WTC11 (cell line): Measurements from ENCODE around the gene IDH1. TPM values are rescaled to one million over a fixed set of nuclear protein-coding genes. Genes with fewer than 3 reads are reported as not detected.

Experiments
- ATAC-seq: fragments of 200-7000 bp; cut with Tn5 transposase; 2 replicates; pipeline ENCODE4 v1.10.0; 2021; ENCODE audit warnings: mild to moderate bottlenecking, moderate library complexity
- CTCF ChIA-PET: fragments of 300-600 bp; sonication (Branson Sonifier 250); formaldehyde crosslinking; loops from one replicate; lab custom pipeline; 2021; ENCODE audit warnings: antibody characterized with exemption; lab: Charles Lee
- POLR2A ChIA-PET: fragments of 350-600 bp; sonication (Branson Sonifier 250); formaldehyde crosslinking; loops from one replicate; lab custom pipeline; 2021; ENCODE audit warnings: antibody characterized with exemption; lab: Charles Lee
- DNase-seq: peaks from one replicate; pipeline ENCODE4 v3.0.0; 2021; ENCODE audit warnings: low spot score
- H3K27ac Mint-ChIP-seq: 2 replicates; pipeline ENCODE4 v1.8.0; 2021; ENCODE audit warnings: mixed read lengths
- H3K27me3 Mint-ChIP-seq: 2 replicates; pipeline ENCODE4 v1.8.0; 2021; ENCODE audit warnings: low read depth, mild to moderate bottlenecking, moderate library complexity, mixed read lengths
- H3K36me3 Mint-ChIP-seq: 2 replicates; pipeline ENCODE4 v1.8.0; 2021; ENCODE audit warnings: mixed read lengths
- H3K4me1 Mint-ChIP-seq: 2 replicates; pipeline ENCODE4 v1.8.0; 2022; ENCODE audit warnings: mixed read lengths
- H3K4me3 Mint-ChIP-seq: 2 replicates; pipeline ENCODE4 v1.8.0; 2021; ENCODE audit warnings: mild to moderate bottlenecking, moderate library complexity, mixed read lengths
- H3K9me3 Mint-ChIP-seq: 2 replicates; pipeline ENCODE4 v1.8.0; 2021; ENCODE audit warnings: mixed read lengths
- E2F5 ChIP-seq: sonication (generic); formaldehyde crosslinking; IDR thresholded peaks from 2 replicates; pipeline ENCODE4 v1.8.1; 2022; ENCODE audit warnings: mild to moderate bottlenecking, moderate library complexity, missing genetic modification reagents
- ETV6 ChIP-seq: sonication (generic); formaldehyde crosslinking; IDR thresholded peaks from 2 replicates; pipeline ENCODE4 v1.8.1; 2022; ENCODE audit warnings: mild to moderate bottlenecking, missing genetic modification reagents
- MYBL2 ChIP-seq: sonication (generic); formaldehyde crosslinking; IDR thresholded peaks from 2 replicates; pipeline ENCODE4 v1.8.1; 2023; ENCODE audit warnings: mild to moderate bottlenecking, moderate library complexity, missing genetic modification reagents
- PRDM15 ChIP-seq: sonication (generic); formaldehyde crosslinking; IDR thresholded peaks from 2 replicates; pipeline ENCODE4 v1.8.0; 2022; ENCODE audit warnings: missing genetic modification reagents
- PRRX2 ChIP-seq: fragments of 250-450 bp; sonication (Bioruptor Pico); IDR thresholded peaks from 2 replicates; pipeline ENCODE4 v1.8.0; 2021; ENCODE audit warnings: mild to moderate bottlenecking
- ZNF512 ChIP-seq: sonication (generic); formaldehyde crosslinking; IDR thresholded peaks from 2 replicates; pipeline ENCODE4 v1.8.1; 2022; ENCODE audit warnings: missing genetic modification reagents, borderline replicate concordance
- ZNF532 ChIP-seq: fragments of 250-450 bp; sonication (Bioruptor Pico); IDR thresholded peaks from 2 replicates; pipeline ENCODE4 v1.9.0; 2021; ENCODE audit warnings: mild to moderate bottlenecking, borderline replicate concordance
- total RNA-seq: library from RNA; stranded (reverse); gene quantifications from 3 replicates; pipeline ENCODE4 v1.2.3, GENCODE V29; 2021
- TF ChIP-seq, protein P1 (sequence below): sonication (generic); formaldehyde crosslinking; conservative IDR thresholded peaks from 2 replicates; pipeline ENCODE4 v1.8.1; 2023; ENCODE audit warnings: mild to moderate bottlenecking, low read depth, missing genetic modification reagents, moderate library complexity
- TF ChIP-seq, protein P2 (sequence below): sonication (generic); formaldehyde crosslinking; IDR thresholded peaks from 2 replicates; pipeline ENCODE4 v1.8.1; 2023; ENCODE audit warnings: mild to moderate bottlenecking, moderate library complexity, missing genetic modification reagents

Gene IDH1
- total RNA-seq, 1 experiment from 2014 or later = 352 TPM

DNA sequence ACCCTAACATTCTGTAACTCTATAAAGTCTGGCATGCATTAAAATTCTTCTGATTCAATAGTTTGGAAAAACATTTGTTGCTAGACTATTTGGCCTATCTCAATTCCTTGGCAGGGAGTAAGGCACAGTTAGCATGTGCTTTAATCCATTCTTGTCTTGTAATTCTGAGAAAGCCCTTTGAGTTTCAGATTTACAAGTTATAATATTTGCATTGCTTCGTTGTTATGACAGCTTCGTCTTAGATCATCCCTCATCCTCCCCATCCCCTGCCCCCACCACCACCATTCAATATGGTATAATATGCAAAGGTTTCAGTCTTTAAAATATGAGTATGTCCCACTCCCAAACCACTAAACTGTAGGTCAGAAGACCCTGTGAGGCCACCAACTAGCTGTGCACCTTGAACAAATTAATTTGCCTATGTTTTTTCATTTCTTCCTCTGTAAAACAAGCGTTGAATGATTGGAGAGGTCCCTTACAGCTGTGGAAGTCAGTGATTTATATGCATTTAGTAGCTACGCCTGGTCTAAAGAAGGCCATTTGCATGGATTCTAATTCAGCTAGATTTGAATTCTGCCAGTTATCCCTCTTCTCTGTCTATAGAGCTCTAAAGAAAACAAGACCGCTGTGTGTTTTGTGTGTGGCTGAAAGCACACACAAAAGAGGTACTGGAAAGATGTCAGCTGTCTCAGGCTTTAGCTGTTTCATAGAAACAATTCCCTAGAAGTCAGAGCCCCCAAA lies 65.6 kb downstream of the IDH1 start:
- H3K4me3 Mint-ChIP-seq = no peak overlapping the region
- no peaks in the 10 kb centered on the region for H3K27me3 Mint-ChIP-seq
- DNase-seq (no peak), ATAC-seq (no peak)
- no peaks in the 10 kb centered on the region for H3K36me3 Mint-ChIP-seq
- ChIA-PET CTCF (interaction anchor here (1.6 kb wide), 1 partner anchor 14 kb away, joined by 3 read pairs; no protein-coding TSS in a partner anchor), POLR2A (no interaction called here)
- no peak for TF ChIP-seq ZNF512 (CRISPR knock-in tag)
- no peak overlapping the region for H3K27ac Mint-ChIP-seq
- peaks cover 65% of the 10 kb centered on the region for H3K4me1 Mint-ChIP-seq
- H3K9me3 Mint-ChIP-seq = no peaks in the 10 kb centered on the region

- DNase-seq (no peak), ATAC-seq (peak; percentile 45)
- Mint-ChIP-seq H3K36me3 (no peaks in the 10 kb centered on the region), H3K27ac (no peak overlapping the region; the same call in 1 of the 2 replicates), H3K4me1 (peaks cover 78% of the 10 kb centered on the region), H3K27me3 (no peaks in the 10 kb centered on the region), H3K9me3 (no peaks in the 10 kb centered on the region), H3K4me3 (no peak overlapping the region)
- POLR2A ChIA-PET = no interaction called here
- CTCF ChIA-PET = interaction anchor here (0.6 to 1.3 kb wide), 4 partner anchors 10 to 85 kb away, joined by 3 to 6 read pairs (median 4); partner anchors contain the start of gene IDH1
- TF ChIP-seq PRRX2 (CRISPR knock-in tag) (no peak), PRDM15 (CRISPR knock-in tag) (peak; percentile 93)
Observed at GRCh38 chr2:208186893-208187292, 68.0 kb downstream of the IDH1 start.

DNA sequence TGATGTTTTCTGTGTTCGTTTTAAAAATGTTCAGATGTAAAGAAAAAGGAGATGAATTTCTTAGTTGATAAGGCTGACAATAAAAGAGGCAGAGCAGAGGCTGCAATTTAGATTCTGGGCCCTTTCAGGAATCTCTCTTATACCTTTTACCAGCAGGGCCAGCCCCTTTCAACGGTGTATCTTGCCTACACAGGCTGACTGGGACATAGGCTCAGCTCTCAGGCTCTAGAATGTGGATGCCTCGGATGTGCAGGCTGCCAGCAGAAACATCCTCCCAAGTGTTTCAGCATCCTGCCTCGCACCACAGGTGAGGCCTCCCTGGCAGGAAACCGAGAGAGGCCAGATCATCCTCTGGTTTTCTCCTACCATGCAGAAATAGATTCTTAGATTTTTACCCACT lies 68.4 kb downstream of the IDH1 start:
- ChIA-PET POLR2A (no interaction called here), CTCF (interaction anchor here (0.6 to 1.3 kb wide), 4 partner anchors 10 to 85 kb away, joined by 3 to 6 read pairs (median 4); partner anchors contain the start of gene IDH1)
- no peak overlapping the region for H3K4me3 Mint-ChIP-seq
- TF ChIP-seq ETV6 (CRISPR knock-in tag) = no peak
- TF ChIP-seq, protein P1, sequence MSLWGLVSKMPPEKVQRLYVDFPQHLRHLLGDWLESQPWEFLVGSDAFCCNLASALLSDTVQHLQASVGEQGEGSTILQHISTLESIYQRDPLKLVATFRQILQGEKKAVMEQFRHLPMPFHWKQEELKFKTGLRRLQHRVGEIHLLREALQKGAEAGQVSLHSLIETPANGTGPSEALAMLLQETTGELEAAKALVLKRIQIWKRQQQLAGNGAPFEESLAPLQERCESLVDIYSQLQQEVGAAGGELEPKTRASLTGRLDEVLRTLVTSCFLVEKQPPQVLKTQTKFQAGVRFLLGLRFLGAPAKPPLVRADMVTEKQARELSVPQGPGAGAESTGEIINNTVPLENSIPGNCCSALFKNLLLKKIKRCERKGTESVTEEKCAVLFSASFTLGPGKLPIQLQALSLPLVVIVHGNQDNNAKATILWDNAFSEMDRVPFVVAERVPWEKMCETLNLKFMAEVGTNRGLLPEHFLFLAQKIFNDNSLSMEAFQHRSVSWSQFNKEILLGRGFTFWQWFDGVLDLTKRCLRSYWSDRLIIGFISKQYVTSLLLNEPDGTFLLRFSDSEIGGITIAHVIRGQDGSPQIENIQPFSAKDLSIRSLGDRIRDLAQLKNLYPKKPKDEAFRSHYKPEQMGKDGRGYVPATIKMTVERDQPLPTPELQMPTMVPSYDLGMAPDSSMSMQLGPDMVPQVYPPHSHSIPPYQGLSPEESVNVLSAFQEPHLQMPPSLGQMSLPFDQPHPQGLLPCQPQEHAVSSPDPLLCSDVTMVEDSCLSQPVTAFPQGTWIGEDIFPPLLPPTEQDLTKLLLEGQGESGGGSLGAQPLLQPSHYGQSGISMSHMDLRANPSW = no peak
- TF ChIP-seq E2F5 (CRISPR knock-in tag) = no peak
- no peak for TF ChIP-seq MYBL2 (CRISPR knock-in tag)
- TF ChIP-seq ZNF512 (CRISPR knock-in tag) = no peak
- no peak for TF ChIP-seq ZNF532 (CRISPR knock-in tag)
- TF ChIP-seq, protein P2, sequence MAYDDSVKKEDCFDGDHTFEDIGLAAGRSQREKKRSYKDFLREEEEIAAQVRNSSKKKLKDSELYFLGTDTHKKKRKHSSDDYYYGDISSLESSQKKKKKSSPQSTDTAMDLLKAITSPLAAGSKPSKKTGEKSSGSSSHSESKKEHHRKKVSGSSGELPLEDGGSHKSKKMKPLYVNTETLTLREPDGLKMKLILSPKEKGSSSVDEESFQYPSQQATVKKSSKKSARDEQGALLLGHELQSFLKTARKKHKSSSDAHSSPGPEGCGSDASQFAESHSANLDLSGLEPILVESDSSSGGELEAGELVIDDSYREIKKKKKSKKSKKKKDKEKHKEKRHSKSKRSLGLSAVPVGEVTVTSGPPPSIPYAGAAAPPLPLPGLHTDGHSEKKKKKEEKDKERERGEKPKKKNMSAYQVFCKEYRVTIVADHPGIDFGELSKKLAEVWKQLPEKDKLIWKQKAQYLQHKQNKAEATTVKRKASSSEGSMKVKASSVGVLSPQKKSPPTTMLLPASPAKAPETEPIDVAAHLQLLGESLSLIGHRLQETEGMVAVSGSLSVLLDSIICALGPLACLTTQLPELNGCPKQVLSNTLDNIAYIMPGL (CRISPR knock-in tag) = no peak
- no peaks in the 10 kb centered on the region for H3K36me3 Mint-ChIP-seq
- H3K27ac Mint-ChIP-seq = no peak overlapping the region; the same call in 1 of the 2 replicates
- peaks cover 78% of the 10 kb centered on the region for H3K4me1 Mint-ChIP-seq
- ATAC-seq (peak; percentile 53), DNase-seq (no peak)
- no peaks in the 10 kb centered on the region for H3K9me3 Mint-ChIP-seq
- H3K27me3 Mint-ChIP-seq = no peaks in the 10 kb centered on the region
